Mammary epithelial cell (primary cell): ENCODE measurements around the gene SVIL.

Experiments
- EZH2 ChIP-seq: IDR thresholded peaks from 2 replicates; pipeline ENCODE4 v1.6.1; 2012; ENCODE audit warnings: low read length, inconsistent platforms, borderline replicate concordance
- TF ChIP-seq, protein P1 (sequence below), 2 donors: IDR thresholded peaks in 1 of 2; conservative IDR thresholded peaks in 1 of 2; 2 replicates each; pipeline ENCODE4 v1.5.1; 2011 to 2012; ENCODE audit warnings: inconsistent platforms in 2 of 2, low read length in 2 of 2, mild to moderate bottlenecking in 2 of 2, control low read depth in 1 of 2, low read depth in 1 of 2; ENCODE audit not compliant: insufficient read depth in 1 of 2; ENCODE audit errors: extremely low read depth in 1 of 2

DNA sequence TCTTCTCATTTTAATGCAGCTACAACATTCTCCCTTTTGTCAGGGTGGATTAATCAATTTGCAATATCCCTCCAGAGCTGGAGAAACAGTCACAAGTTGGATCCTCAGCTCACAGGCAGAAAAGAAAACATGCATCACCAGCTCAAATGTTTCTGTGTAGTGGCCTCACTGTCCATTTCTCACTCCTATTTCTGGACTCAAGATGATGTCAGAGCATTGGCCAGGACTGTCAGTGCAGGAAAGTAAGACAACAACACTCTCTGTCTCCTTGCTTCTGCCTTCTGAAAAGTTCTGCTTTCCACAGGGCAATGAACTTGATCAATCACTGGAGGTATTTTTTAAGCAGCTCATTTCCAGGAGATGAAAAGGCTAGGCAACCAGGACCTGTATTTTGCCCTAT is 8.2 kb upstream of the SVIL start:
- no peak for TF ChIP-seq EZH2
- TF ChIP-seq, protein P1, sequence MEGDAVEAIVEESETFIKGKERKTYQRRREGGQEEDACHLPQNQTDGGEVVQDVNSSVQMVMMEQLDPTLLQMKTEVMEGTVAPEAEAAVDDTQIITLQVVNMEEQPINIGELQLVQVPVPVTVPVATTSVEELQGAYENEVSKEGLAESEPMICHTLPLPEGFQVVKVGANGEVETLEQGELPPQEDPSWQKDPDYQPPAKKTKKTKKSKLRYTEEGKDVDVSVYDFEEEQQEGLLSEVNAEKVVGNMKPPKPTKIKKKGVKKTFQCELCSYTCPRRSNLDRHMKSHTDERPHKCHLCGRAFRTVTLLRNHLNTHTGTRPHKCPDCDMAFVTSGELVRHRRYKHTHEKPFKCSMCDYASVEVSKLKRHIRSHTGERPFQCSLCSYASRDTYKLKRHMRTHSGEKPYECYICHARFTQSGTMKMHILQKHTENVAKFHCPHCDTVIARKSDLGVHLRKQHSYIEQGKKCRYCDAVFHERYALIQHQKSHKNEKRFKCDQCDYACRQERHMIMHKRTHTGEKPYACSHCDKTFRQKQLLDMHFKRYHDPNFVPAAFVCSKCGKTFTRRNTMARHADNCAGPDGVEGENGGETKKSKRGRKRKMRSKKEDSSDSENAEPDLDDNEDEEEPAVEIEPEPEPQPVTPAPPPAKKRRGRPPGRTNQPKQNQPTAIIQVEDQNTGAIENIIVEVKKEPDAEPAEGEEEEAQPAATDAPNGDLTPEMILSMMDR (conservative IDR thresholded peaks at IDR 0.05 in 1 of 2, IDR thresholded peaks at IDR 0.05 in 1 of 2; ENCODE audit: extremely low read depth in 1 of 2, insufficient read depth in 1 of 2, low read depth in 1 of 2, low read length in 2 of 2): no peak
